Stimulated activated CD8-positive, alpha-beta memory T cell treated with anti-CD3 and anti-CD28 coated beads, Interleukin-15, amount 100 ng/mL, for 48 hours (primary cell): ENCODE results near the gene NEDD4L.
"Not testable (repeated sequence)": the region's sequence is repeated elsewhere in the genome, so short reads cannot be mapped to it uniquely, and the experiment has no call there.

Source experiments
- DNase-seq, 2 donors: peaks; one replicate each; pipeline ENCODE4 v3.0.0-alpha.2; 2020; ENCODE audit warnings: low read depth in 2 of 2

Gene NEDD4L

DNA sequence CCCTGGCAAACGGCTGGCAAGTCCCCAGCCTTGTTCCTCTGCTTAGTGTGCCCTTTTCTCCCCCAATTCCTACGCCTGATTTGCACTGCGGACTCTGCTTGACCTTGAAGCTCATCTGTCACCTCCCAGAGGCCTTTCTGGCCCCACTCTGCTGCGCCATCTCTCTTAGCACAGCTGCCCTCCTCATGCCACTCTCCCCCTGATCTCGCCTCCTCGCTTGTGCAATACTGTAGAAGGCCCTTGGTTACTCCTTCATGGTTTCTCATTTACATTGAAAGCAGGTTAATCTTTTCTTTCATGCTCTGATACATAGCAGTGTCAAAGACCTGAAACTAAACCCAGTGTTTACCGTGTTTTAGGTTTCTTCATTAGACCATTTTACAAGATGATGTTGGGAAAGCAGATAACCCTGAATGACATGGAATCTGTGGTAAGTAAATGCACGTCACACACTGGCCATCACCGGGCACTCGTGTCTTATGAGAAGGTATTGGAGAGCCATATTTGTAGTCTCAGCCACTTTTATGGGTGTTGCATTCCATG is 326.1 kb downstream of the NEDD4L start:
- DNase-seq: no peak

DNA sequence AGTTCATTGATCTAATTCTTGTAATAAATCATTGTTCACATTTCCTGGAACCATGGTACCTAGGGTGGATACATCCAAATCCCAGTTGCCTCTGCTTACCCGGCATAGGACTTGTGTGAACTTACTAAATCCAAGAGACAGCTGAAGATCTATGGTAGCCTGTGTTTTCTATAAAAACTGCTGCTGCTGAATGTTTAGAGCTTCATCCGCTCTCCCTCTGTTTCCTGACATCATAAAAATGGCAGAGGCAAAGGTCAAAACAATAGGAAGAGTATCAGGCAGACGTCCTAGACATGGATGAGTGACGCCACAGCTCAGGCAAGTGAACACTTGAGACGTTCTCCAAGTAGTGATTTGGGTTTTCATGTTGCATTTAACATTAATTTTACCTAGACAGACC is 326.6 kb downstream of the NEDD4L start:
- no peak for DNase-seq

DNA sequence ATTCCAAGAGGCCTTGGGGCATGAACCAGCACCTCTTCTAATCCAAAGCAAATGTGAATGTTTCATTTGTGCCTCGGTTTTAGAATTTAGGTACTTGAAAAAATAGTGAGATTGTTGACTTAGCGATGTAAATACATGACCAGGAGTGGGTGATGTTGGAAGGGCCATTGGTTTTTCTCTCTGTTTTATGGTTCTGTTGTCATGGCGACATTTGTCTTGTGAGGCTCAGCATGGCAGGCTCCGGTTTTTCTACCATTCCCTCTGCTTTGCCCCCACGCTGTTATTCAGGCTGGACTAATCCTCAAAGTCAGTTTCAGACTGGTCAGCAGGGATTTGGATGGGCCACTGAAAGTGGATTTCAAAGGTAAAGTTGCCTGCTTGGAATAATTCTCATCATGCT is 329.5 kb downstream of the NEDD4L start:
- DNase-seq: no peak

DNA sequence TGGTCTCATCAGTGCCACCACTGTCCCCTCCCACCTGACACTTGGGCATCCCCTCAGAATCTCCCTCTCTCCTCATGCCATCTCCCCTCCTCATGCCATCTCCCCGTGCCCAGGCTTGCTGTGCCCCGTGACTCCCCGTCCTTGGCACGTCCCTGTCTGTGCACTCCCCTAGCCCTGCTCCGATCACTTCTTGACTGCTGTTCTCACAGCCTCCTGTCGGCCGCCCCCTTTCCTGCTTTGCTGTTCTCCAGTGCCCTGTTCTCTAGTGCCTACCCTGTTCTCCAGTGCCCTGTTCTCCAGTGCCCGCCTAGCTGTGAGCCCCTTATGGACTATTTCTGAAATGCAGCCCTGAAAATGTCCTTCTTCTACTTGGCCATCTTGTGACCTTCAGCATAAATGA is 331.0 kb downstream of the NEDD4L start:
- DNase-seq: no peak

DNA sequence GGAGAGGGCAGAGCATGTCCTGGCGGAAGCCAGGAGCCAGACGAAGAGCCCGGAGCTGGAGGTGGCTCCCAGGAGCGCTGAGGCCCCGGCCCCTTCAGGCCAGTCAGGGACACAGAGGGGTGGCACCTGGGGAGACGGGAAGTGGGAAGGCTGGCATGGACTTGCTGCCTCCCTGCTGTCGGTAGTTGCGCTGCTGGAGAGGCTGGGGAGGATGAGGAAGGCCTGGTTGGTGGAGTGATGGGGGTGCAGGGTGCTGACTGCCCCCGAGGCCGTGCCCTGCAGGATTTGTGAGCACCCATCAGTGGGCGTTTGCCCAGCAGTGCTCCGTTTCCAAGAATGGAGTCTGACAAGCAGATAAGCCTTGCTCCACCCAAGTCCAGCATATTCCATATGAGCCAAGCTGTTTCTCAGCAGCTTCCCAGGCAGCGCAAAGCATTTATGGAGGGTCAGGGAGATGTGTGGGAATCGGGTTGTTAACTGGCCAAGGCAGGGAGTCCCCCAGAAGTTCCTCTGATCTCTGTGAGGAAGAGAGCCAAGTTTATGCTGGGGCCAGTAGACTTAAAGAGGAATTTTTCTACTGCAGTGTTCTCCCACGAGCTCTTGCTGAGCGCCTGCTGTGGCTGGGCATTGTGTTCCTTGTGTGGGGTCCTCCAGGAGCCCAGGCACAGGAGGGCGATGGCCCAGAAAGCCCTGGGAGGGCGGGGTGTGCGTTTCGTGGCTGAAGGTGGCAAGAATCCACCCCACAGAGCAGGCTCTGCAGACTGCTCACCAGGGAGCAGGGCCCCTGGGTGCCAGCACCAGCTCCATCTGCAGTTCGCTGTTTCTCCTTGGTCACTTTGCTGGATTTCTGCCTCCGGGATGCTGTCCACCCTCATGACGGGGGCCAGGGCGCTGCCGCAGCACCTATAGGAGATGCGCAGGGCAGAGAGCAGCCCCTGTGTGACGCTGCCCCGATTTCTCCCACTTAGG is 334.7 kb downstream of the NEDD4L start:
- no peak for DNase-seq

DNA sequence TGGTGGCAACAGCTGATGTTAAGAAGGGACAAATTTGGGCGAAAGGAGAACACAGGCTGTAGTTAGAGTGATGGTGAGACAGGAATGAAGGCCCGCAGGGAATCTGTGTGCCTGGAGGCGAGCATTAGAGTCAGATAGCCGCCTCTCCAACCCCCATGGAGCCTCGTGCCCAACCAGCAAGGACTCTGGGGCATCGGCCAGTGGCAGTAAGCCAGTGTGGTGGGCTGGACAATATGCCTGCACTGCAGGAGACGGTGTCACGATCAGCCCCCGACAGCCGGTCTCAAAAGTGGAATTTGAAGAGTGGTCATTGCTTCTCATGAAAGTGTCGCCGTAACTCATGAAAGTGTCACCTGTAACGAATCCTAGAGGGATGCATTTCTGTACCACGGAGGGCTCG is 335.4 kb downstream of the NEDD4L start:
- no peak for DNase-seq

DNA sequence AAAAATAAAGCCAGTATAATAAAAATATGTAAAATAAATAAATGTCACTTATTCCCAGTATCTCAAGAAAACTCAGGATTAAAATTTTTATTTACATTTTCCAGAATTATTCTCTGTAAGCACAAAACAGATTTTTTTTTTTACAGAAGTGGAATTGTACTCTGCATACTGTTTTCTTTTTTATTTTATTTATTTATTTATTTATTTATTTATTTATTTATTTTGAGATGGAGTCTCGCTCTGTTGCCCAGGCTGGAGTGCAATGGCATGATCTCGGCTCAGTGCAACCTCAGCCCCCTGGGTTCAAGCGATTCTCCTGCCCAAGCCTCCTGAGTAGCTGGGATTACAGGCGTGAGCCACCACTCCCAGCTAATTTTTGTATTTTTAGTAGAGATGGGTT is 336.1 kb downstream of the NEDD4L start:
- not testable (repeated sequence) for DNase-seq

DNA sequence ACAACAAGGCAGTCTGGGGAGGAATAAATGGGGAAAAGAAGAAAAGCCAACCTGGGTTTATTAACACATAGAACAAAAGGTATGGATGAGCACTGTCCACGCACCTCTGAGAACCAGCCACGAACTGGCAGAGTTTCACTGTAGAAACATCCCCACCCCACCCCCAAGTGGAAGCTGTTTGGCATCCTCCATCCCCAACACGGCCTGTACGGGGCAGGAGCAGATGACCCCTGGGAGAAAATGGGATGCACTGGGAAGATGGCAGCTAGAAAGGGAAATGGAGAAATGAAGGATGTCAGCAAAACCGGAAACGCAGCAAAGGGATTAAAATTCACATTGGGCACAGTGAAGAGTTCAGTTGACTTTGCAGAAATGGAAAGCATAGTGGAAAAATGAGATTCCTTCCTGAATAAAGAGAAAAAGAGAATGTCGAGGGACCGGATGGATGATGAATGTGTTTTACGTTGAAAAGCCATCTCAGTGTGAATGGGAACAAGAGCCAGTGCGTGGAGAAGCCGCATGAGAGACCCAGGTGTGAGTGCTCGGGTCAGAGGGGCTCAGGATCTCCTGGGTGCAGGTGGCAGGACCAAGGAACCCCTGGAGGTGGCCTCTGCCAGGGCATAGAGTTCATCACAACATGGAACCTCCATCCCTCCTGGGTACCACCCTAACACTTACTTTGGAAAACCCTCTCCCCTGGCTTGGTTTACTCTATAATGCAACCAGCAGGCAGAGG is 337.8 kb downstream of the NEDD4L start:
- no peak for DNase-seq

DNA sequence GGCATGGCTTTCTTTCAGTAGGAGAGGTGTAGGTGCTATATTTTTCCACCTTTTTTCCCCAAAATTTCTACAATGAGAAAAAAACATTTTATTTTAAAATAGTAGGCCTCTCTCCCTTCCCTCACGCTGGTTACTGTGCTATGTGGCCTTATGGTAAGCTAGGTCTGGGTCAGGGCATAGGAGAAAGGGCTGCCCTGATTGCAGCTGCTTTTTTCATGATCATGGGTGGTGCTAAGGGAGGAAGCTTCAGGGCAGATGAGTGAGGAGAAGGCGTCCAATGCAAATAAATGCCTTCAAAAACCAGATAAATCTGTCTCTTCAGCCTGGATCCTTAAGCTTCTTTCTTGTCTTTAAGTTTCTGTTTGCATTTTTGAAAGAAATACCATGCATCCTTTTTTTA is 338.4 kb downstream of the NEDD4L start:
- no peak for DNase-seq

DNA sequence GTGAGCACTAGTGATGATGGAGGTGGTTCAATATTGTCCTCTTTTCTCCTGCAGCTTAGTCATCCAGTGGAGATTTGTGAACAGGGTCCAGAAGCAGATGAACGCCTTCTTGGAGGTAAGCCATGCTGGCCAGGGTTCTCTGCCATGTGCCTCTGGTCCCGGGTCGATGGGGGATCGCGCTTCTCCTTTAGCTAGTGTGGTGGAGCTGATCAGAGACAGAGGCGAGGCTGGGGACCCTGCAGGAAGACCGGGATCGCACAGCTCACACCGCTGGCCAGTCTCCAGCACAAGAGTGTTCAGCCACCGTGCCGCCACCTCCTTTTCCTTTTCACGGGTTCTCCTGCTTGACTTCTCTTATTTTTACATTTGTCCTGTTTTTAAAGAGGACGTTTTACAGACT is 341.4 kb downstream of the NEDD4L start:
- no peak for DNase-seq

DNA sequence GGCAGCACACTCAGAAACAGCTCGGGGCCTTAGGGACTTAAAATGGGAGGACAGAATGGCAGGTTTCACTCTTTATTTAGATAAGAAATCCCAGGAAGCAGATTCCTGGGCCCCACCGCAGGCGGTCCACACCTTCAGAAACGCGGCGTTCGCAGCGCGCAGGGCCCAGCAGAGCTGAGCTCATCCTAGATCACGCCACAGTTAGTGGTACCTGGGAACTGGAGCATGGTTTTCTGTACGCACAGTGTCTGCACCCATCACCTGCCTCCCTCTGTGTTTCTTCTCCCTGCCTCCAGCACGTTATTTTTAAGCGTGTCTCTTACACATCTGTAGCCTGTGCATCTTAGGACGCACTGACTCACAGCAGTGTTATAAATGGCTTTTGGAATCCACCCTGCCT is 342.8 kb downstream of the NEDD4L start:
- no peak for DNase-seq

DNA sequence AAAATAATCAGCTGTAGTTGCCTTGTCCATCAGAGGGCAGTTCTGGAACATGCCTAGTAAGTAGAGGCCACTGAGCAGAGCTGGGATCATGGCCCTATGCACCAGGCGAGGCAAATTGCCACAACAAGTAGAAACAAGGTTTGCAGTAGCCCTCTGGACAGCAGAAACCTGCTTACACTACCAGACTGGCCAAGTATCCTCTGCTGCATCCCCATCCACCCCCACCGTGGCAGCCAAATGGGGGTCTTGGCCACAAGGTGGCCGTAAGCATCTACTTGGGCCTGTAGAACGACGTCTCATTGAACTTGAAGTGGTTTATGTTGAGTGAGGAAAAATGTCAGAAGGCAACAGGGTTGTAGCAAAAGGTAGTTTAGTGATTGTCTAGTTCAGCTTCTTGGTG is 343.7 kb downstream of the NEDD4L start:
- DNase-seq: no peak

DNA sequence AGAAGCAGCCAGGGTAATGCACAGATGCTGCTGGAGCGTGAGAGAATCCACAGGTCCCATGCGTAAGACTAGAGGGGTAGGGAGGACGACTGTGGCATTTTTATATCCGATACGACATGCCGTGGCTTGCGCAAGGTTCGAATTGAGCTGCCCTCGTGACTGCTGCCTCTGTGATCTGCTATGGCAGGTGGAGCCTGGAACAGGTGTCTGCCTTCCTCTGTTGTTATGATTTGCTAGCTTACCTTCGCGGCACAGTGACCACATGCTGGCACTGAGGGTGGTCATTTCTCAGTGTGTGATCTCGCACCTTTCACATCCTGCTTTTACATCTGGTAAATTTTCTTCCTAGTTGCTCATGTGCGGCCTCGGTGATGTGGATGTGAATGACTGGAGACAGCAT is 344.7 kb downstream of the NEDD4L start:
- no peak for DNase-seq

DNA sequence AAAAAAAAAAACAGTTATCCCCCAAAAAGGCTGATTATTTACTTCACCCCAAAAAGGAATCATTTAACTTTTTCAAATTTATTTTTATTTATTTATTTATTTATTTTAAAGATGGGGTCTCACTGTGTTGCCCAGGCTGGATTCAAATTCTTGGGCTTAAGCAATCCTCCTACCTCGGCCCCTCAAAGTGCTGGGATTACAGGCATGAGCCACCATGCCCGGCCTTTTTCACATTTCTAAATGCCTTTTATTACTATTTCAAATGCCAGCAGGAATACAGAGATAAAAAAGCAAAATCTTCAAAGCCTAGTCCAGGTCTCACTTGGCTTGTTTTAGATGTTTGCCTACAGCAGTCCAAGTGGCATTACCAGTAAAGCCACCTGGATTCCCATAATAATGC is 345.7 kb downstream of the NEDD4L start:
- DNase-seq: no peak

DNA sequence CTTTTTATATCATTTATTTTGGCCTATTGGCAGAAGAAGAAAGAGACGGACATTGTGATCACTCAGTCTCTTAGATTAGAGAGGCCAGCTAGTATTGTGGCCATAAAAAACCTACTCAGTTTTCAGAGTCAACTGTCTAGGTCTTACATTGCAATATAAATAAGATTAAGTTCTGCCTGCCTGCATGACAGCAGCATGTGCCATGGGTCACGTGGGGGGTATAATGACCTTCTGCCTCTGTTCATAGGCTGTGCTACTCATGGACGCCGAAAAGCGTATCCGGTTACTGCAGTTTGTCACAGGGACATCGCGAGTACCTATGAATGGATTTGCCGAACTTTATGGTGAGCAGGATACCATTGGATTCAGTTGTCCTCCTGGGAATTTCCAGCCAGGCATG is 346.4 kb downstream of the NEDD4L start:
- DNase-seq: no peak

DNA sequence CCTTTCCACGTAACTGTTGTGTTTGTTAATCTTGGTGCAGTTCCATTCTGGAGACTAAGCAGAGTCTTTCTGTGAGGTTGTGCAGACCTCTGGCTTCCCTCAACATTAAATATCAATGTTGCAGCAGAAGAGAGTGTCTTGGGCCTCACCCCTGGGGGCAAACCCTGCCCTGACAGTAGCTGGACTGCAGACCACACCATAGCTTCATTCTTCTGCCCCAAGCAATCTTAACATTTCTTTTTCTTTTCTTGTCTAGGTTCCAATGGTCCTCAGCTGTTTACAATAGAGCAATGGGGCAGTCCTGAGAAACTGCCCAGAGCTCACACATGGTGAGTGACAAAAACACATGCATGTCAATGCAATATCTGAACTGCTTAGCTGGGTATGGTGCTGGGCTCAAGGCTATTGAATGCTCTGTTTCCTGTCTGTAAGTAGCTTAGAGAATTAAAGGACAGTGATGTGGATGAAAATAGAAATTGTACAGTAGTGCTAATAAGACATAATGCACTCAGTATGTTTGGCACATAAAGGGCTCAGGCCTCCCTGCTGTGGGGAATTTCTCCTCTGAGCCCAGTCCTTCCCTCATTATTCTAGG is 347.3 kb downstream of the NEDD4L start:
- DNase-seq: no peak

DNA sequence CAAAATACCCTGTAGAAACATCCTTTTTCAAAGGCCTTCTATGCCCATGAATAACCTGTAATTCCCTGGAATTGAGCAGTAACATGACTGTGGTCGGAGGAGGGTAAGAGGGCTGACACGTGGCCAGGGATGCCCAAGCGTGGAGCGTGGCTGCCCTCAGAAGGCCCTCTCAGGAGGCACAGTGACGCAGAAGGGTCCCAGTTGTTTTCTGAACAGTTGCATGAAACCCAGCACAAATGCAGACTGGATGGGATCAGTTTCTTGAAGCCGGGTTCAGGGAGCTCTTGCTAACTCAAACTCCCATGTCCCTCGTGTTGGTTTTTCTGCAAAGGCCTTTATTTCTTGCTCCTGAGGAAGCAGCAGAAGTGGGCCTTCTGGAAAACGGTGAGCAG is 347.9 kb downstream of the NEDD4L start:
- DNase-seq: no peak

DNA sequence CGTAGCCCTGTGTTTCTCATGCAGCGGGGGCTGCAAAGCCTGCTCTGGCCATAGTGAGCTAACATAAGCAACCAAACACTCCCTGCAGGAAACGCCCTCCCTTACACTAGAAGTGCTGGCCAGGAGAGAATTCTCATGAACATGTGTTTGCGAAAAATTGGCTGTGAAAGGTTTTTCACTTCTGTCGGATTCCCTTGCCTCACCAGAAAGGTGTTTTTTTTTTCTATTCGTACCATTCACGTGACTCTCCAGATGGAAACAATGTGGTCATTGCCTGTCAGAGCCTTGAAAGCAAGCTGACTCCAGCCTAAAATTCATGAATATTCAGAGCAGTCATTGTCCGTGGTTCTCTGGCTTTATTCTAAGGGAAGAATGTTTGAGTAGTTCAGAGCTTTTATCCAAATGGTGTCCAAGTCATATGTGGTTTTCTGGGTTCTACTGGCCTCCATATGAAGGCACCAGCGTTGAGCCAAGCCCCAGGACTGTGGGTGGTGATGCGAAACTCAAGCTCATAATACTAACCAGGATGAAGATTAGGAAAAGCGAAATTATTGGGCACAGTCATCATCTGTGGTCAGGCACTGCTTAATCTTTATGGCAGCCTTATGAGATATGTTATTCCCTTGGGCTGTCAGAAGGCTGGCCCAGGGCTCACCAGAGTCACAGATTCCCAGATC is 348.4 kb downstream of the NEDD4L start:
- no peak for DNase-seq

DNA sequence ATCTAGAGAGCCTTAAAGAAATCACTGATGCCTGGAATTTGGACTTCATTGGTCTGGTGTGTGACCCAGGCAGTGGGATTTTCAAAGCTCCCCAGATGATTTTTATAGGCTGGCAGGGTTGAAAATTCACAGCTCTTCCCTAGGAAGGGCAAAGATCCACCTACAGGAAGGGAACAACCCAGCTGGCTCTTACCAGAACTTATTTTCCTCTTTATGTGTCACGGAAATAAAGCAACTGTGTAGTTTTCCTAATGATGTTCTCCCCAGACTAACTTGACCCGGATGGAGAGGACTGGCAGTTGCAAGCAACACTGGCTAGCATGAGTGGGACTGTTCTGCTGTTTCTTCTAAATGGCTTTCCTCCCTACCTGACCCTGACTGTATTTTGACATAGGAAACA is 349.3 kb downstream of the NEDD4L start:
- DNase-seq: no peak

DNA sequence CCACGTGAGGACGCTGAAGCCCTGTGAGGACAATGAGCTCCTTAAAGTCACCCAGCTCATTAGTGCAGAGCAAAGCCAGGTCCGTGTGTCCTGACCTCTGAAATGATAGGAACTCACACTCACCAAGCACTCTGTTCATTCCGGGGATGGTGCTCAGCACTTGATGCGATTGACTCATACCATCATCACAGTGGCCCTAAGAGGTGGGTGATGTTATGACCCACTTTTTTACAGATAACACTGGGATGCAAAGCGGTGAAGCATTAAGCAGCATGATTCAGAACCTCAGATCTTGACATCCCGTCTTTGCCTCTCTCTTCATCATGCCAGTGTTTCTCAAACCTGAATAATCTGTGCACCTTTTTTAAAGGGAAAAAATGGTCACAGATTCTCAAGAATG is 350.0 kb downstream of the NEDD4L start:
- DNase-seq: no peak

DNA sequence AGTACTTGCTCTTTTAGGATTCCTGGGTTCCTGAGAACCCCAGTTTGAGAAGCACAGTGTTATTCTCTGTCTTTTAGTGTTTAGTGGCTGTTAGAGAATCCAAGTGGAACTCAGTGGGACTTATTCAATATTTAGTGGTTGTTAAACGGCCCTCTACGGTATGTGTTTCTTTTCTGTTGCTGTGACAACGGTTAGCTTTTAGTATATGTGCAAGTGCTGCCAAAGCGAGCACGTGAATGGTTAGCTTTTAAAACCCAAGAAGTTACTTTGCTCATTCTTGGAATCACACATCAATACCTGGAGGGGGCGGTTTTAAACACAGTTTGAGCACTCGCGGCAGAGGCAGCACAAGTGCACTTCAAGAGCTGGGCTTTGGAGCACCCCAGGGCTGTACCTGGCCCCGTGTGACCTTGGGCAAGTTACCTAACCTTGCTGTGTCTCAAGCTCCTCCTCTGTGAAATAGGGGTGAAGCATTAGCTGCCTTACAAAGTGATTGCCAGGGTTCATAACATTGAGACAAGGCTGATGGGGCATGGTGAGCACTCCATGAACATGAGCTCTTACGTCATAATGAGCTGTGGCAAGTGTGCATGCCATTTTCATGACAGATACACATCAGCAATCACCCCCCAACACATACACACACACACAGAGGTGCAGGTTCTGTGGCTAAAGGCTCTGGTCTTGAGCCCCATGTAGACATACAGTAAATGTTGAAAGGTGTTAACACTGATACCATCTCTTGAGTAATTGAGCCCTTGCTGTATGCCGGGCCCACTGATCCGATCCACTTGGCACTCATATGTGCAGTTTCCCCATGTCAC is 350.8 kb downstream of the NEDD4L start:
- no peak for DNase-seq
